Smooth muscle cell (in vitro differentiated cells): Measurements from ENCODE around the gene ELAVL1. TPM values are rescaled to one million over a fixed set of nuclear protein-coding genes. Genes with fewer than 3 reads are reported as not detected.

ENCODE experiments used
- DNase-seq: peaks from one replicate; lab custom pipeline; 2025; ENCODE audit not compliant: unreplicated experiment; lab: John Stamatoyannopoulos, UW
- H2AFZ ChIP-seq: fragments of 200-600 bp; sonication (generic); 2 replicates; pipeline ENCODE4 v1.6.0; 2016; ENCODE audit warnings: antibody characterized with exemption, low read depth, mild to moderate bottlenecking
- H3F3A ChIP-seq: fragments of 200-600 bp; sonication (generic); 2 replicates; pipeline ENCODE4 v1.6.0; 2017; ENCODE audit warnings: antibody characterized with exemption, low read depth
- H3K27ac ChIP-seq: fragments of 200-600 bp; sonication (generic); 2 replicates; pipeline ENCODE4 v1.5.1; 2016; ENCODE audit warnings: low read depth, mild to moderate bottlenecking
- H3K27me3 ChIP-seq: fragments of 200-600 bp; sonication (generic); 2 replicates; pipeline ENCODE4 v1.6.1; 2016; ENCODE audit warnings: low read depth, mild to moderate bottlenecking
- H3K36me3 ChIP-seq: fragments of 200-600 bp; sonication (generic); 2 replicates; pipeline ENCODE4 v1.5.1; 2016; ENCODE audit warnings: low read depth
- H3K4me1 ChIP-seq: fragments of 200-600 bp; sonication (generic); 2 replicates; pipeline ENCODE4 v1.5.1; 2016; ENCODE audit warnings: low read depth
- H3K4me2 ChIP-seq: fragments of 200-600 bp; sonication (generic); 2 replicates; pipeline ENCODE4 v1.6.0; 2016; ENCODE audit warnings: mild to moderate bottlenecking
- H3K4me3 ChIP-seq: fragments of 200-600 bp; sonication (generic); 2 replicates; pipeline ENCODE4 v1.5.1; 2016; ENCODE audit warnings: mild to moderate bottlenecking
- H3K79me2 ChIP-seq: fragments of 200-600 bp; sonication (generic); 2 replicates; pipeline ENCODE4 v1.6.0; 2016; ENCODE audit warnings: low read depth, mild to moderate bottlenecking
- H3K9ac ChIP-seq: fragments of 200-600 bp; sonication (generic); 2 replicates; pipeline ENCODE4 v1.6.0; 2016; ENCODE audit warnings: low read depth
- H3K9me3 ChIP-seq: fragments of 200-600 bp; sonication (generic); replicated peaks from 2 replicates; pipeline ENCODE4 v1.5.1; 2016; ENCODE audit warnings: low read depth
- H4K20me1 ChIP-seq: fragments of 200-600 bp; sonication (generic); 2 replicates; pipeline ENCODE4 v1.6.0; 2016; ENCODE audit warnings: low read depth
- CTCF ChIP-seq: fragments of 200-600 bp; sonication (generic); IDR thresholded peaks from 2 replicates; pipeline ENCODE4 v1.5.1; 2017; ENCODE audit warnings: borderline replicate concordance, mild to moderate bottlenecking, antibody characterized with exemption; ENCODE audit not compliant: insufficient read depth, poor library complexity, severe bottlenecking
- WGBS: methylation state at CpG from one replicate; pipeline ENCODE4 v1.1.7; 2016; ENCODE audit warnings: low lambda C conversion rate; 5-methylcytosine and 5-hydroxymethylcytosine counted together
- polyA plus RNA-seq: library from polyadenylated mRNA; unstranded; fragments of >200 nt; fragmentation: Nextera tagmentation; extraction: Ambion mirVana; gene quantifications from 2 replicates; pipeline ENCODE4 v1.2.1, GENCODE V29; 2016
- total RNA-seq: library from RNA; depleted of rRNA; stranded (reverse); fragments of >200 nt; gene quantifications from 2 replicates; pipeline ENCODE4 v1.2.3, GENCODE V29; 2014

ELAVL1 gene
- total and polyA plus RNA-seq, 2 experiments from 2014 or later = 47.9 to 90.7 TPM

GRCh38 chr19:7917267-7918061 is 88.0 kb downstream of the ELAVL1 start:
- Histone ChIP-seq H2AFZ (peak overlapping the region; percentile 75), H3K9ac (peak overlapping the region; percentile 35)

GRCh38 chr19:7916955-7917266 is 88.5 kb downstream of the ELAVL1 start:
- Histone ChIP-seq H3K36me3 (no peaks in the 10 kb centered on the region), H3K9ac (peak overlapping the region; percentile 35), H3K4me3 (peak overlapping the region; percentile 60), H3K4me2 (peak overlapping the region; percentile 98), H3K27me3 (no peaks in the 10 kb centered on the region), H2AFZ (peak overlapping the region; percentile 30), H3K27ac (peak overlapping the region; percentile 28), H3K79me2 (no peaks in the 10 kb centered on the region), H4K20me1 (peaks cover 6% of the 10 kb centered on the region), H3K9me3 (no peaks in the 10 kb centered on the region), H3K4me1 (peaks cover 15% of the 10 kb centered on the region), H3F3A (peaks cover 7% of the 10 kb centered on the region)
- TF ChIP-seq CTCF = no peak
- WGBS = 7% methylated on average over 12 of the region's 12 CpGs
- no peak for DNase-seq

More at GRCh38 chr19:7917267-7918061, 88.0 kb downstream of the ELAVL1 start:
- Histone ChIP-seq H3K36me3 (no peaks in the 10 kb centered on the region), H3K27ac (peak overlapping the region; percentile 28), H3K79me2 (no peaks in the 10 kb centered on the region), H3K9me3 (no peaks in the 10 kb centered on the region), H3K4me3 (peak overlapping the region; percentile 60), H3F3A (peaks cover 7% of the 10 kb centered on the region), H3K4me1 (peaks cover 15% of the 10 kb centered on the region), H3K4me2 (peak overlapping the region; percentile 98), H3K27me3 (no peaks in the 10 kb centered on the region), H4K20me1 (peaks cover 6% of the 10 kb centered on the region)
- WGBS = 3% methylated on average over 66 of the region's 71 CpGs
- DNase-seq = peak; percentile 44
- peak; percentile 55 for TF ChIP-seq CTCF

DNA sequence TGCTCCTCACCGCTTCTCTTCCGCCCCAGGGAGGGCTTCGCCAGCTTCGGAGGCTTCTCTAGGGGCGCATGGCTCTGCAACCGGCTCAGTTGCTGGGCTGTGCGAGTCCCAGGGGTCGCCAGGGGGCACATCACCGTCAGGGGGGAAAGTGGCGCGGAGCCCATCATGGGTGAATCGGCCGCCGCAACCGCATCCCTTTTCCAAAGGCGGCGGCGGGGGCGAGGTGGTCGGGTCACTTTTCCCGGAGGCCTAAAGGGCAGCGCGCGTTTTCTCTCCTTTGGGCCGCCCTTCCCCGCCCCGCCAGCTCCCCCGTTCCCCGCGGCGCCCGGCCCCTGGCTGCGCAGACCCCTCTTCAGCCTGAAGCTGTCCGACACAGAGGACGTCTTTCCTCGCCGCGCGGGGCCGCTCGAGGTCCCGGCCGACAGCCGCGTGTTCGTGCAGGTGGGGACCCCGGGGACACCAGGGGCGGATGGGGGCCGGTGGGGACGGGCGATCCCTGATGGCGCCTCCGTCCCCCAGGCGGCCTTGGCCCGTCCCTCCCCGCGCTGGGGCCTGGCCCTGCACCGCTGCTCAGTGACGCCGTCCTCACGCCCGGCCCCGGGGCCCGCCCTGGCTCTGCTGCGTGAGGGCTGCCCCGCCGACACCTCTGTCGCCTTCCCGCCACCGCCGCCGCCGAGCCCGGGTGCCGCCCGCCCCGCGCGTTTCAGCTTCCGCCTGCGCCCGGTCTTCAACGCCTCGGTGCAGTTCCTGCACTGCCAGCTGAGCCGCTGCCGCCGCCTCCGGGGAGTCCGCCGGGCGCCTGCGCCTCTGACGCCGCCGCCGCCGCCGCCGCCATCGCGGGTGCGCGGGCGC is 89.1 kb downstream of the ELAVL1 start:
- H3K27ac ChIP-seq = peak overlapping the region; percentile 28
- peak overlapping the region; percentile 30 for H2AFZ ChIP-seq
- DNase-seq = peak; percentile 27
- no peak for TF ChIP-seq CTCF
- peaks cover 3% of the 10 kb centered on the region for H4K20me1 ChIP-seq
- H3K4me1 ChIP-seq = peaks cover 15% of the 10 kb centered on the region
- peak overlapping the region; percentile 98 for H3K4me2 ChIP-seq
- H3K27me3 ChIP-seq = no peaks in the 10 kb centered on the region
- no peaks in the 10 kb centered on the region for H3K79me2 ChIP-seq
- H3K36me3 ChIP-seq = no peaks in the 10 kb centered on the region
- H3K4me3 ChIP-seq = peak overlapping the region; percentile 60
- H3K9ac ChIP-seq = peak overlapping the region; percentile 22
- 1% methylated on average over 38 of the region's 104 CpGs for WGBS
- no peaks in the 10 kb centered on the region for H3K9me3 ChIP-seq
- H3F3A ChIP-seq = peaks cover 7% of the 10 kb centered on the region
